Left lung (tissue), 10 donors: ENCODE data around the gene SLC2A4. TPM values are rescaled to one million over a fixed set of nuclear protein-coding genes. Genes with fewer than 3 reads are reported as not detected.

Experiments
- ATAC-seq: fragments of 200-7000 bp; cut with Tn5 transposase; one replicate; pipeline ENCODE4 v1.9.1; 2020; ENCODE audit warnings: moderate library complexity
- DNase-seq, 4 donors: peaks; one replicate each; pipeline ENCODE4 v3.0.0-alpha.2; 2013 to 2020
- H3K27ac ChIP-seq, 2 donors: fragments of 200-600 bp; sonication (generic) in 1 of 2; one replicate each; pipeline versions ENCODE4 v1.5.0 to v1.8.0; 2020 to 2021
- H3K27me3 ChIP-seq, 2 donors: fragments of 200-600 bp; sonication (generic) in 1 of 2; one replicate each; pipeline versions ENCODE4 v1.5.0 to v1.8.0; 2020 to 2021
- H3K36me3 ChIP-seq, 2 donors: fragments of 200-600 bp; sonication (generic) in 1 of 2; one replicate each; pipeline versions ENCODE4 v1.5.0 to v1.8.0; 2020 to 2021
- H3K4me1 ChIP-seq, 2 donors: fragments of 200-600 bp; one replicate each; pipeline ENCODE4 v1.8.0; 2021
- H3K4me3 ChIP-seq, 2 donors: fragments of 200-600 bp; sonication (generic) in 1 of 2; one replicate each; pipeline versions ENCODE4 v1.5.0 to v1.8.0; 2020 to 2021; ENCODE audit warnings: mild to moderate bottlenecking in 1 of 2
- H3K9me3 ChIP-seq, 2 donors: fragments of 200-600 bp; sonication (generic) in 1 of 2; one replicate each; pipeline versions ENCODE4 v1.5.0 to v1.8.0; 2020 to 2021
- CTCF ChIP-seq, 2 donors: fragments of 200-600 bp; sonication (generic) in 1 of 2; IDR thresholded peaks; one replicate each; pipeline versions ENCODE4 v1.5.0 to v1.8.0; 2021; ENCODE audit warnings: antibody characterized with exemption in 2 of 2
- intact Hi-C, 2 donors: fragments of 100-400 bp; cut with DNase I; formaldehyde crosslinking; loops; one replicate each; pipeline versions ENCODE4 v1.11.2 to v1.14.2; 2022
- polyA plus RNA-seq, 6 donors: library from polyadenylated mRNA; unstranded; fragments of 120-200 nt; gene quantifications; one replicate each; pipeline ENCODE4 v1.2.1, GENCODE V29; 2013; ENCODE audit not compliant: insufficient read length in 6 of 6
- total RNA-seq, 2 donors: library from RNA; stranded (reverse); fragmentation: NEBNext Ultra II Directional; extraction: Animal tissue kit (Norgen Biotek cat#: 25700); gene quantifications; one replicate each; pipeline ENCODE4 v1.2.1, GENCODE V29; 2021
- donor health status: DM: no; HTN: yes; CAD: no.
- donor health status: DM: no; HTN: no; CAD: no.

SLC2A4 gene
- total and polyA plus RNA-seq, 8 donors = 0.60 to 1.5 (median 1.1) TPM

- no peak for TF ChIP-seq CTCF (IDR thresholded peaks at IDR 0.05)
- no peak overlapping the region for H3K27ac ChIP-seq
- DNase-seq (no peak), ATAC-seq (no peak)
- no peak overlapping the region for H3K4me3 ChIP-seq
- H3K27me3 ChIP-seq = no peaks in the 10 kb centered on the region
- peaks cover 7 to 52% of the 10 kb centered on the region in 2 donors for H3K36me3 ChIP-seq
- H3K4me1 ChIP-seq = peaks cover 33 to 68% of the 10 kb centered on the region in 2 donors
- intact Hi-C loops = no loop called here
- H3K9me3 ChIP-seq = no peaks in the 10 kb centered on the region
Measured at GRCh38 chr17:7311110-7311705, 29.7 kb downstream of the SLC2A4 start.

- peak in 1 of 4 donors; percentile 17 for DNase-seq
- H3K4me3 ChIP-seq = no peak overlapping the region
- H3K4me1 ChIP-seq = peaks cover 32 to 65% of the 10 kb centered on the region in 2 donors
- no peak for ATAC-seq
- no peaks in the 10 kb centered on the region for H3K9me3 ChIP-seq
- intact Hi-C loops = no loop called here
- no peak overlapping the region for H3K27ac ChIP-seq
- H3K27me3 ChIP-seq = no peaks in the 10 kb centered on the region
- H3K36me3 ChIP-seq = peaks cover 7 to 66% of the 10 kb centered on the region in 2 donors
- TF ChIP-seq CTCF (IDR thresholded peaks at IDR 0.05) = no peak
Measured at GRCh38 chr17:7312432-7313087, 31.0 kb downstream of the SLC2A4 start.

GRCh38 chr17:7313088-7313889 is 31.8 kb downstream of the SLC2A4 start:
- no peaks in the 10 kb centered on the region for H3K9me3 ChIP-seq
- peaks cover 7 to 73% of the 10 kb centered on the region in 2 donors for H3K36me3 ChIP-seq
- peak in 1 of 2 donors; percentile 23 for TF ChIP-seq CTCF (IDR thresholded peaks at IDR 0.05)
- ATAC-seq (no peak), DNase-seq (no peak)
- intact Hi-C loops = no loop called here
- peaks cover 32 to 65% of the 10 kb centered on the region in 2 donors for H3K4me1 ChIP-seq
- H3K27me3 ChIP-seq = no peaks in the 10 kb centered on the region
- H3K27ac ChIP-seq = no peak overlapping the region
- H3K4me3 ChIP-seq = peak overlapping the region in 1 of 2 donors; percentile 79

- H3K4me3 ChIP-seq = peak overlapping the region; percentile 79 to 86
- intact Hi-C loops = no loop called here
- H3K27me3 ChIP-seq = no peaks in the 10 kb centered on the region
- DNase-seq = no peak
- no peak for ATAC-seq
- H3K4me1 ChIP-seq = peaks cover 28 to 61% of the 10 kb centered on the region in 2 donors
- H3K27ac ChIP-seq = peak overlapping the region; percentile 92 to 96
- peaks cover 7 to 81% of the 10 kb centered on the region in 2 donors for H3K36me3 ChIP-seq
- no peak for TF ChIP-seq CTCF (IDR thresholded peaks at IDR 0.05)
- H3K9me3 ChIP-seq = no peaks in the 10 kb centered on the region
Measured at GRCh38 chr17:7313890-7314718, 32.6 kb downstream of the SLC2A4 start.
